T-helper 22 cell (primary cell): ENCODE data around the gene RNH1.

Experiments
- DNase-seq: peaks from one replicate; pipeline ENCODE4 v3.0.0-alpha.2; 2020; ENCODE audit warnings: low read depth

Gene RNH1

DNA sequence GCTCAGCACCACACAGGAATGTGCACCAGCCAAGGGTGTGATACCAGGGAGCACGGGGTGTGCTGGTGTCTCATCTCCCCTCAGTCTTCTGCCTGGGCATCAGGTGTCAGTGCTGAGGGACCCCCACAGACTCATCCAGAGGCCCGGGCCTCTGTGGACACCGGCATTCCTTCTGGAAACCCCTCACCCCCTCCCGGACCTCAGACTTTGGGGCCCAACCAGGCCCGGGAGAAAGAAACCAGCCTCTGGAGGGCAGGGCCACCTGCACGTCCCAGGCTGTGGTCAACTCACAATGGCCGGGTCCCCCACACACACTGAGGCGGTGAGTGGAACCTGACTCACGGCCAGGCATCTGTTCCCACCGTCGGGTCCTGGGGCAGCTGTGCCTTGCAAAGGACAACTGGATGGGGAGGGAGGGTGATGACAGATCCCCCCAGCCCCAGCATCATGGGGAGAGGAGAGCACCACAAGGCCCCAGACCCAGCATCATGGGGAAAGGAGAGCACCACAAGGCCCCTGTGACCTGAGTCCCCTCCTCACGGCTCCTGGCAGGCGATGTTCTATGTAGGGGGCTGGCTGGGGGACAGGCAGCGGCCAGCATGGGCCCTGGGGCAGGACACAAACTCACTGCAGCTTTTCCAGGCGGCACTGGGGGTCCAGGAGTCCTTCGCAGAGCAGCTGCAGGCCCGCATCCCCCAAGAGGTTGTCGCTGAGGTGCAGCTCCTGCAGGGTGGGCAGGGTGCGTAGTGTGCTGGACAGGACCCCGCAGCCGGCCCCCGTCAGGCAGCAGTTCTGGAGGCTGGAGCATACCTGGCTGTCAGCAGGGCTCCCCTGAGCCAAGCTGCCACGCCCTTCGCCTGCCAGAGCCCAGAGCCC, 7.6 kb downstream of the RNH1 start:
- no peak for DNase-seq

DNA sequence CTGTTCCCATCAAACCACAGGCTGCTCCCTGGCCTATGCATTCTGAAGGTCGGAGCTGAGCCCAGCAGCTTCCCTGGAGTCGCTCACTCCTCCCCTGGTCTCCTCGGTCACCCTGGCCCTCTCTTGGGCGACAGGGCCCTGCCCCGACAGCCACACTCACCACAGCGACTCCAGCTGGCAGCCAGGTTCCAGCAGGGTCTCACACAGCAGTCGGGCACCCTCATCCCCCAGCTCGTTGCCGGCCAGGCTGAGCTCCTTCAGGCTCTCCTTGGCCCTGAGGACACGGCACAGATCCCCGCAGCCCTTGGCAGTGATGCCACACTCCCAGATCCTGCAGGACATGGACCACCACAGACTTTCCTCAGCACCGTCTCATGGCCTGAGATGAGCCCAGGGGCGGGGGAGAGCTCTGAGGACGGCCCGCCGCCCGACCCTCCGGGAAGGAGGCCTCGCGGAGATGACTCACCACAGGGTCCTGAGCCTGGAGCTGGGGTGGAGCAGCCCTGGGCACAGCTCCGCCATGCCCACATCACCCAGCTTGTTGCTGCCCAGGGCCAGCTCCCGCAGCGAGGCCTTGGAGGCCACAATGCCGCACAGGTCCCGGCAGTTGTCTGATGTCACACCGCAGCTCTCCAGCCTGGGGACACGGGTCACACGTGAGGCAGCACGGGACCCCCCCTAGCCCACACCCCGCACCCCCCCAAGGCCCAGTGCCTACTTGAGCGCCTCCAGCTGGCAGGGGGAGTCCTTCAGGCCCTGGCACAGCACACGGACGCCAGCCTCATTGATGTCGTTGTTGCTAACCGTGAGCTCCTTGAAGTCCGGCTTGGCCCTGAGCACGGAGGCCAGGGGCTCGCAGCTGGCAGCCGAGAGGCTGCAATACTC, 8.5 kb downstream of the RNH1 start:
- DNase-seq = no peak

DNA sequence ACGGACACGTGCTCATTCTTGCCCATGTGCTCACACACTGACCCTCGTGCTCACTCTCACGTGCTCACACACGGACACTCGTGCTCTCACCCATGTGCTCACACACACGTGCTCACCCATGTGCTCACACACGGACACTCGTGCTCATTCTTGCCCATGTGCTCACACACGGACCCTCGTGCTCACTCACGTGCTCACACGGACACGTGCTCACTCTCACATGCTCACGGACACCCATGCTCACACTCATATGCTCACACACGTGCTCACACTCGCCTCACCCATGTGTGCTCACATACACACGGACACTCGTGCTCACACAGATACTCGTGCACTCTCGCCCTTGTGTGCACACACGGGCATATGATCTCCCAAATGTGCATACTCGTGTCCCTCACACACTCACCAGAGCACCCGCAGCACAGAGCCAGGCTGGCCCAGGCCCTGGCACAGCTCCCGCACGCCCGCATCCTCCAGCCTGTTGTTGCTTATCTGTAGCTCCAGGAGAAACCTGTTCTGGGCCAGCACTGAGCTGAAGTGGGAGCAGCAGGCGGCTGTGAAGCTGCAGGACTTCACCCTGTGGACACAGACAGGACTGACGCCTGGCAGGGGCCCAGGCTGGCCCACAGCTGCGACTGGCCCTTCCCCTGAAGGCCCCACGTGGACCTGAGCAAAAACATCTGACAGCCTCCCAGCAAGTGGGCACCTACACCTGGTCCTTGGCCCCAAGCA, 9.3 kb downstream of the RNH1 start:
- DNase-seq = no peak

DNA sequence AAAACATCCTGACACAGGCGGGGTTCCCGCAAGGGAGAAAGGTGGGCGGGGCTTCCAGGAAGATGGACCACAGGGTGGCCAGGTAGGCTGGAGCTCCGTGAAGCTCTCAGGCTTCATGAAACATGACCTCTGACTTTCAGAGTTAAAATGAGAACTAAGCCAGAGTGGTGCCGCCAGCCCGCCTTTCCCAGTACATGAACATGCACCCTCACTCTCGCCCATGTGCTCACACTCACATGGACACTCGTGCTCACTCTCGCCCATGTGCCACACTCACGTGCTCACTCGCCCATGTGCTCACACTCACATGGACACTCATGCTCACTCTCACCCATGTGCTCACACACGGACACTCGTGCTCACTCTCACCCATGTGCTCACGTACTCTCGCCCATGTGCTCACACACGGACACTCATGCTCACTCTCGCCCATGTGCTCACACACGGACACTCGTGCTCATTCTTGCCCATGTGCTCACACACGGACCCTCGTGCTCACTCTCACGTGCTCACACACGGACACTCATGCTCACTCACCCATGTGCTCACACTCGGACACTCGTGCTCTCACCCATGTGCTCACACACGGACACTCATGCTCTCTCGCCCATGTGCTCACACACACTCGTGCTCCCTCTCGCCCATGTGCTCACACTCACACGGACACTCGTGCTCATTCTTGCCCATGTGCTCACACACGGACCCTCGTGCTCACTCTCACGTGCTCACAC, 10.0 kb downstream of the RNH1 start:
- DNase-seq = no peak

DNA sequence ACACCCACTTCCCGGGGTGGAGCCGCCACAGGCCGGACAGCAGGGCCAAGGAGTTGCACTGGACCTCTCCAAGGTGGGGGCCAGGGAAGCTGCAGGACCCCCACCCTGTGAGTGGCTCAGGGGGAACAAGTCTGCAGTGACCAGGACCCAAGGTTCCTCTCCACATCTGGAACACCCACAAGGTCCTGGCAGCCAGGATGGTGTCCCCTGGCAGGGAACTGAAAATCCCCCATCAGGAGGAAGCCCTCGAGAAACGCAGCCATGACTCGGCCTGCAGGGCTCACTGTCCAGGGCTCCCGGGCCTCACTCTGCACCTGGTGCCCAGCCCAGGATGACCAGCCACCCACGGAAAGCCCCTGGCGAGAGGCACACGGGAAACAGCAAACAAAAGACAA, 11.5 kb downstream of the RNH1 start:
- no peak for DNase-seq

DNA sequence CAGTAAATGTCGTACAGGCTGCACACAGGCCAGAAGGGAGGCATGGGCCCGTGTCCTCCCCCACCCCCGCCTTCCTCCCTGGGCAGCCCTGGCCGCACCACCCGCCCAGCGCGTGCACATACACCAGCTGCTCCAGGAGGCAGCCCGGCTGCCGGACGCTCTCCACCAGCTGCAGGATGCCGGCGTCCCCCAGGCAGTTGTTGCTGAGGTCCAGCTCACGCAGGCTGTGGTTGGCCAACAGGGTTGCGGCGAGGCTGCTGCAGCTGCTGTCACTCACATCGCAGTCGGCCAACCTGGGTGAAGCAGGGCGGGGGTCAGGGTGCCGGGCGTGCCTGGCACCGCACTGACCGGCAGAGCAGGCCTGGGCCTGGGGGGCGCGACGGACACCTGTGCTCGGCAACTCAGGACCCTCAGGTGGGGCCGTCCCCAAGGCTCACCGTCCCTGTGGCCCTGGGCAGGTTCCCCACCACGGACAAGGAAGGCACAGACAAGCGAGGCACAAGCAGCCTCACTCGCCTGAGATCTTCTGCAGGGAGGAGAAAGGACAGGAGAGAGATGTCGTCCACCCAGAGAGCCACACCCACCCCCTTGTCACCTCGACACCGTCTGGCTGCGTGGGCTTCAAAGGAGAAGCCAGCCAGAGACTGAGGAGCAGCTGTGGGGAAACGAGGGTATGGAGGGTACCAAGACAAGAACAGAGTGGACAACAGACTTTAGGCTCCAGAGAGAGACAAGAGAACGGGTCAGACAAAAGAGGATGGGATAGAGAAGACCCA, 12.1 kb downstream of the RNH1 start:
- no peak for DNase-seq

DNA sequence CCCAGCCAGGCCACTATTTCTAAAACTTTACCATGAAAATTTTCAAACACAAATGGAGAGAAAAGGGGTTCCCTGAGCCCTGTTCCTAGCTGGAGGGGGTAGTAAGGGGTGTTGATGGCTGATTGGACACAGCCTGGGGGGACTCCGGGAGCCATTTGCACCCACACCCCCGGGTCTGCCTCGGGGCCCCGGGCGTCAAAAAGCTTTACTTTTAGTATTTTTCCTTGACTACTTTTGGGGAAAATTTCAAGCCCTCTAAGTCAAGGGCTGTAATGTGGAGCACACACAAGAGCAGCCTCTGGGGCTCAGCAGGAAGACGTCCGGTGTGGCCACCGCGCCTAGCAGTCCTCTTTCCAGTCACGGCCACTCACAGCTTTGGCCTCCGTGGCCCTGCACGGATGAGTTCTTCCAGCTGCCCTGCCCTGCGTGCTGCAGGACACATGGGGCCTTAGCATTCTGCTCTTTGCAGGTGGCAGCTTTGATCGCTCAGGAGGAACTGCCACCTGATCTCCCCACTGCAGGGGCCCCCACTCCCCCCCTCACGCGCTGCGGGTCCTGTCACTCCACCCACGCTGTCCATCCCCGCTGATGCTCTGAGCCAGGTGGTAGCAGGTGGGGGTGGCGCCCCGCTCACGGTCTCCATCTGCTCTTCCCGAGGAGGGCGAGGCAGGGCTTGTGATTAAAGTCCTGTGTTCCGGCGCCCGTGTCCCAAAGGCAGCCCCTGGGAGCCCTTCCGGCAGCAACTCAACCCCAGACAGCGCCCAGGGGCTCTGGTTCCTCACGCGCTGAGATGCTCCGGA, 14.4 kb downstream of the RNH1 start:
- no peak for DNase-seq

DNA sequence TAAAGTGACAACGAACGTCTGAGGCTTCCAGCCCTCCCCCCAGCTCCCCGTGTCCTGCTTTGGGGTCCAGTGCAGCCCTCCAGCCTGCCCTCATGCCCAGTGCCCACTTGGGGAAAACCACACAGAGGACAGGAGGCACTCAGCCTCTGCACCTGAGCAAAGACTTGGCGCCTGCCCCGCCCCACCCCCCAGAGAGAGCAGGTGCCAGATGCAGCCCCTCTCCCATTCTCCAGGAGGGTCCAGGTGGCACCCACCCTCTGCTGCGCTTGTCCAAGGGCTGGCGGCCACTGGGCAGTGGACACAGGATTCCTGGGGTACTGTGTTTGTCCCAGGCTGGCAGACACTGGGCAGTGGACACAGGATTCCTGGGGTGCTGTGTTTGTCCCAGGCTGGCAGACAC, 15.7 kb downstream of the RNH1 start:
- DNase-seq = no peak

DNA sequence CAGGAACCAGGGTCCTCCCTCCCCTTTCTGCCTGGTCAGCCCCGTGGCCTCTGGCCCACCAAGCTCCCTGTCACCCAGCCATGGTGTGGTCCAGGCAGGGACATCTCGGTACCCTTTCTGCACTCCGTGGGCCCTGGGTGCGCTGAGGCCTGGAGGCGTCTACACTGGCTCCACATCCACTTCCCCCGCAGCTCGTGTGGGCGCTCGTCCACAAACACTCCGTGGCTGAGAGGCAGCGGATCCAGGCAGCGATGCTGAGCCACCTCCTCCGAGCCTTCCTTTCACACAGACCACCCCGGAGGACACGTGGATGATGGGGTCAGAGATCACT, 16.1 kb downstream of the RNH1 start:
- no peak for DNase-seq

DNA sequence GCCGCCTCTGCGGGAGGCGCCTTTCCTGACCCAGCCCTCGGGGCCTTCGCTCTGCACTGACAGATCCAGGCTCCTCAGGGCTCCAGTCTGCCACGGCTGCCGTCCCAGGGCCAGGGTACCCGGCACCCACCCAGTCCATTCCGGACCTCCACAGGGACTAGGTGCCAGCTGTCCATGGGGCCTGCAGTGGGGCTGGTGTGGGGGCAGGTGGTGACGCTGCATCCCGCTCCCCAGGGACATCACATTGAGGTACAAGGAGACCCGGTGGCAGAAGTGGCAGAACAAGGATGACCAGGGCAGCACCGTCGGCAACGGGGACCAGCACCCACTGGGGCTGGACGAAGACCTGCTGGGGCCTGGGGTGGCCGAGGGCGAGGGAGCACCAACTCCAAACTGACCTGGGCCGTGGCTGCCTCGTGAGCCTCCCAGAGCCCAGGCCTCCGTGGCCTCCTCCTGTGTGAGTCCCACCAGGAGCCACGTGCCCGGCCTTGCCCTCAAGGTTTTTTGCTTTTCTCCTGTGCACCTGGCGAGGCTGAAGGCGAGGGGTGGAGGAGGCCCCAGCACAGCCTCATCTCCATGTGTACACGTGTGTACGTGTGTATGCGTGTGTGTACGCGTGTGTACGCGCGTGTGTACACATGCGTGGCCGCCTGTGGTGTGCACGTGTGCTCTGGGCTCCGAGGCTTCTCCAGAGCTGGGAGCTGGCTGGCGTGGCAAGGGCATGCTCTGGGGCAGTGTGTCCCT, 16.7 kb downstream of the RNH1 start:
- DNase-seq = no peak

DNA sequence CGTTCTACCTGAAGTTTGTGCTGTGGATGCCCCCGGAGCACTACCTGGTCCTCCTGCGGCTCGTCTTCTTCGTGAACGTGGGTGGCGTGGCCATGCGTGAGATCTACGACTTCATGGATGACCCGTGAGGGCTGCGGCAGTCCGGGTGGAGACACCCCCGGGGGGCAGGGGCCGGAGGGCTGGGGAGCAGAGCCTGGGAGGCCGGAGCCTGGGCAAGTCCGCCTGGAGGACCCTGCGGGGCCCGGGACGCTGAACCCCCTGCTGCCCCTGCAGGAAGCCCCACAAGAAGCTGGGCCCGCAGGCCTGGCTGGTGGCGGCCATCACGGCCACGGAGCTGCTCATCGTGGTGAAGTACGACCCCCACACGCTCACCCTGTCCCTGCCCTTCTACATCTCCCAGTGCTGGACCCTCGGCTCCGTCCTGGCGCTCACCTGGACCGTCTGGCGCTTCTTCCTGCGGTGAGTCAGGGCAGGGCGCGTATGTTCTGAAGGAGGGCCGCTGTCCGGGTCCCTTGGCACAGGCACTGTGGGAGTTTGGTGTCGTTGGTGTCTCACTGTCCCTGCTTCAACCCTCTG, 17.3 kb downstream of the RNH1 start:
- no peak for DNase-seq

DNA sequence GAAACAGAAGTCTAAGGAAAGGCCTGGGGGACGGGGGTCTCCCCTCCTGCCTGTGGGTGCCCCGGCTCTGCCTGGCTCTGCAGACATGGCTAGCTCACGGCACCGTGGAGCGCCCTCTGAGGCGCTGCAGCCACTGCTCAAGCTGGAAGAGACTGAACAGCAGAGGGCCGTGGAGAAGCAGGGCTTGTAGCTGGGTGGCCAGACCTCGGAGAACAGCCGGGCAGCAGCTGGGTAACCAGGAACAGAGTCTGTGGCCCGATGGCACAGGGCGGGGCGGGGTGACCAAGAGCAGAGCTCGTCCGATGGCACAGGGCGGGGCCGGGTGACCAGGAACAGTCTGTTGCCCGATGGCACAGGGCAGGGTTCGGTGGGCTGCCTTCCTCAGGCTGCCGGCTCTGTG, 18.1 kb downstream of the RNH1 start:
- no peak for DNase-seq

DNA sequence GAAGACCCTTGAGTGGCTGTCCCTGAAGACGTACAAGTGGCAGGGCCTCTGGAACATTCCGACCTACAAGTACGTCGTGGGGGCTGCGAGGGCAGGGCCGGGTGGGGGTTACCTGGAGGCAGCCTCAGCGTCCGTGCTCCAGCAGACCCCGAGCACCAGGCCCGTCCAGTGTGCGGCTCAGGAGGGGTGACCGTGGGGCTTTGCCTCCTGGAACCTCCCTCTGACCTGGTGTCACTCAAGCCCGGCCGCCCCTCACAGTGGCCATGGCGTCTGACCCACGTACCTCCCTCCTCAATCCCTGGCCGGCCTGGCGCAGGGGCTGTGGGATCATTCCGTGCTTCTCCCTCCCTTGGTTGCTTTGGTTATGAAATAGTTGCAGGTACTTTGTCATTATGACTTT, 18.5 kb downstream of the RNH1 start:
- DNase-seq = no peak

DNA sequence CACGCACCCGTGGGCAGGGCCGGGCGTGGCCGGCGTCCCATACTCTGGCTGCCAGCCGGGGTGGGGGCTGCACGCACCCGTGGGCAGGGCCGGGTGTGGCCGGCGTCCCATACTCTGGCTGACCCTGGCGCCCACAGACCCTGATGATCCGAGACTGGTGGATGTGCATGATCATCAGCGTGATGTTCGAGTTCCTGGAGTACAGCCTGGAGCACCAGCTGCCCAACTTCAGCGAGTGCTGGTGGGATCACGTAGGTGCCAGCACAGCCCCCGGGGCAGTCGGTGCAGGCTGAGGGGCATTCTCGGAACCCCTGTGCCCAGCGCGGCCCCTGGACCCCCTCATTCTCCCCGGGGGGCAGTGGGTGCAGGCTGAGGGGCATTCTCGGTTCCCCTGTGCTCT, 19.0 kb downstream of the RNH1 start:
- no peak for DNase-seq

DNA sequence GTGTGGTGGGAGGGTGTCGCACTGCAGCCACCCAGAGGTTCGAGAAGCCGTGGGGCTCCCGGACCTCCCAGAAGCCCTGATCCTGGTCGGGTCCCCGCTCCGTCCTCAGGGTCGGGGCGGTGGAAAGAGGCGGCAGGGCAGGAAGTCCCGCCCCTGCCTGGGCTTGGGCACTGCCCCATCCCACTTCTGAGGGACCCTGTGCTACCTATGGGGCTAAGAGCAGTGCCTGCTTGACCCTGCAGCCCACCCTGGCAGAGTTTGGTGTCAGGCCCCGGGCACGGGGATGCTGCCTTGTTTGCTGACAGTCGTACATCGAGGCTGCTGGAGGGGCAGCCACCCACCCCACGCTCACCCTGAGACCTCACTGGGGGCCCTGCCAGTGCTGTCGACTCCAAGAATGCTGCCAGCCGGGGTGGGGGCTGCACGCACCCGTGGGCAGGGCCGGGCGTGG, 19.4 kb downstream of the RNH1 start:
- no peak for DNase-seq

DNA sequence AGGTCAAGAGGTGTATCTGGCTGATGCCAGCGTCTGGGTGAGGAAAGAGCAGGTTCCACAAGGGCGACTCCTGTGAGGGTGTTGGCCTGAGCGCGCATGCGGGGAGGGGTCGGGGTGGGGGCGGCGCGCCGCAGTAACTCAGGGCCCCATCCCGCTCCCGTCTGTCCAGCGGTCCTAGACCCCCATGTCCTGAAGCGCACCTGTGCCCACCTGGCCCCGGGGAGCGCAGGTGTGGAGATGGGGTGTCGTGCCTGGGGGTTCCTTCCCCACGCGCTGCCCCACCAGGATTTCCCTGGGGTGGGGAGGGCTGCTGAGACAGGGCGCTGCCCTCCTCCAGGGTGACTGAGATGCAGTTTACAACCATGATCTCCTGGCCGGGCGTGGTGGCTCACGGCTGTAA, 20.9 kb downstream of the RNH1 start:
- no peak for DNase-seq

DNA sequence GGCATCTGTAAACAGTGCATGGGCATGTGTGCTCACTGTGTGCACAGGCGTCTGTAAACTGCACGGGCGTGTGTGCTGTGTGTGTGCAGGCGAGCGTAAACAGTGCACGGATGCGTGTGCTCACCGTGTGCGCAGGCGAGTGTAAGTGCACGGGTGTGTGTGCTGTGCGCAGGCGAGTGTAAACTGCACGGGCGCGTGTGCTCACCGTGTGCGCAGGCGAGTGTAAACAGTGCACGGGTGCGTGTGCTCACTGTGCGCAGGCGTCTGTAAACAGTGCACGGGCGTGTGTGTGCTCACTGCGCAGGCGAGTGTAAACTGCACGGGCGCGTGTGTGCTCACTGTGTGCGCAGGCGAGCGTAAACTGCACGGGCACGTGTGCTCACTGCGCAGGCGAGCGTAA, 22.4 kb downstream of the RNH1 start:
- no peak for DNase-seq

DNA sequence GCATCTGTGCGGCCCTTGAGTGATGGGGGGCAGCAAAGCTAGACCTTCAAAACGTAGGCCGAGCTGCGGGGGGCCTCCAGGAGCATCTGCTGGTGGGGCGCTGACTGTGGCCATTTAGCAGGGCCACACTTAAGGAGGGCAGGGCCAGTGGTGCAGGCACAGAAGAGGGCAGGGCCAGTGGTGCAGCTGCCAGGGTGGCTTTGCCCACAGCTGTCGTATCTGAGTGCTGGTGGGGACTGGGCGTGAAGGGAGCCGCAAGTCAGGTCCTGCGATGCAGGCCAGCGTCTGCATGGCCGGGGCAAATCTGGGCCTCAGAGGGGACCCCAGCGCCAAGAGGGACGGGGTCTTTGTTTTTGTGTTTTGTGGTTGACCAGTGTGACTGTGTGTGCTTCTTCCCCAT, 27.7 kb downstream of the RNH1 start:
- no peak for DNase-seq

DNA sequence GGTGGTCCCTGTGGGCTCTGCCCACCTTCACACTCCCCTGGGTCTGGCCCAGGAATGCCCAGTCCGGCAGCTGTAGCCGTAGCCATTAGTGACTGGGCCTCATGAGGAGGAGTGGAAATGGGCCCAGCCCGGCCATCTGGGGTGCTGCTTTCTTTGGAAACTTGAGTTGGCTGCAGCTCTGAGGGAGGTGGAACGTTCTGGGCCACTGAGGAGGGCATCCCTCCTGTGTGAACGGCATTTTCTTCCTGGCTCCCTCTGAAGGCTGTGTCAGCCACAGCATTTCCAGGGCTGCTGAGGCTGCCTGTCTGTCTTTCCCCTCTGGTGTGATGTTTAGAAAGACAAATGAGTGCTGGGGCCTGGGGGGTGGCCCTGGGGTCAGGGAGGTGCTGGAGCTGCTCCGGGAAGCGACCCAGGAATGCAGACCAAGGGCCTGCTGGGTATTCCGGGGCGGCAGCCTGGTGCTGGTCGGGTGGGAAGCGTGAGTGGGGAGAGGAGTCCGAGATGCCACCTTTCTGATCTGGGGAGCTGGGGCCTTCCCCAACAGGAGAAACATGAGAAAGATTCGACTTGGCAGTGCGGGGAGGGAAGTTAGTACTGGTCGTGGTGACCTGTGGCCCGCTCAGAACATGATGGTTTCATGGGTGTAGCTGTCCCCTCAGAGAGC, 29.9 kb downstream of the RNH1 start:
- DNase-seq = no peak
